Lower leg skin (tissue), 3 donors: ENCODE measurements around the gene E2F1.

Source experiments
- POLR2A ChIP-seq, 2 donors: fragments of 450-650 bp; IDR thresholded peaks; one replicate each; pipeline ENCODE4 v1.6.1; 2016 to 2017; ENCODE audit warnings: antibody characterized with exemption in 2 of 2, mild to moderate bottlenecking in 1 of 2, moderate library complexity in 1 of 2
- TF ChIP-seq, protein P1 (sequence below), 3 donors: fragments of 450-650 bp; IDR thresholded peaks; one replicate each; pipeline ENCODE4 v1.5.1; 2016; ENCODE audit warnings: antibody characterized with exemption in 3 of 3, mild to moderate bottlenecking in 3 of 3, moderate library complexity in 2 of 3

DNA sequence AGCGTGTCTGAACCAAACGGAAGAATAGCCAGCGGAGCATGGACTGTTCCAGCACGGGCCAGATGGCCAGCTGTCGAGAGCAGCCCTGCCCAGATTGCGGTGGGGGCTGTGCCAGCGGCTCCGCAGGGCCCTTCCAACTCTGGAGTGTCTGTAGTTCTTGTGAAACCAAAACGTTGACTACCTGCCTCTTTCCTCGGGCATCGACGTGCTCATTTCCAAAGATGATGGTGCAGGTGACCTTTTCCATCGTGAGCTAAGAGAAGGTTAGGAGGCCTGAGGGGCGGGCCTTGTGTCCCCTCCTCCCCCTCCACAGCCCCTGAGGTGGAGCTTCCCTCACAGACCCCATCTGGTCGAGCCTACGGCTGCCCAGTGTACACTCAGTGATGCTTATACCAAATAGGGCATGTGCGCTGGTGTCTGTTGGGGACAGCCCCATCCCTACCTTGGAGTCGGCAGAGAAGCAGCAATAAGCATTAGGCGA lies 36.9 kb downstream of the E2F1 start:
- TF ChIP-seq, protein P1, sequence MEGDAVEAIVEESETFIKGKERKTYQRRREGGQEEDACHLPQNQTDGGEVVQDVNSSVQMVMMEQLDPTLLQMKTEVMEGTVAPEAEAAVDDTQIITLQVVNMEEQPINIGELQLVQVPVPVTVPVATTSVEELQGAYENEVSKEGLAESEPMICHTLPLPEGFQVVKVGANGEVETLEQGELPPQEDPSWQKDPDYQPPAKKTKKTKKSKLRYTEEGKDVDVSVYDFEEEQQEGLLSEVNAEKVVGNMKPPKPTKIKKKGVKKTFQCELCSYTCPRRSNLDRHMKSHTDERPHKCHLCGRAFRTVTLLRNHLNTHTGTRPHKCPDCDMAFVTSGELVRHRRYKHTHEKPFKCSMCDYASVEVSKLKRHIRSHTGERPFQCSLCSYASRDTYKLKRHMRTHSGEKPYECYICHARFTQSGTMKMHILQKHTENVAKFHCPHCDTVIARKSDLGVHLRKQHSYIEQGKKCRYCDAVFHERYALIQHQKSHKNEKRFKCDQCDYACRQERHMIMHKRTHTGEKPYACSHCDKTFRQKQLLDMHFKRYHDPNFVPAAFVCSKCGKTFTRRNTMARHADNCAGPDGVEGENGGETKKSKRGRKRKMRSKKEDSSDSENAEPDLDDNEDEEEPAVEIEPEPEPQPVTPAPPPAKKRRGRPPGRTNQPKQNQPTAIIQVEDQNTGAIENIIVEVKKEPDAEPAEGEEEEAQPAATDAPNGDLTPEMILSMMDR (IDR thresholded peaks at IDR 0.05): no peak
- no peak for TF ChIP-seq POLR2A (IDR thresholded peaks at IDR 0.05)
